GM23338 (cell line): ENCODE results near the gene ZNF223.

Experiments used
- CREB1 ChIP-seq: fragments of 250-450 bp; sonication (Bioruptor Pico); IDR thresholded peaks from 2 replicates; pipeline ENCODE4 v1.5.0; 2020; ENCODE audit warnings: low read depth, mild to moderate bottlenecking, moderate library complexity
- CTCF ChIP-seq, 2 experiments: fragments of 200-600 bp in 1 of 2; sonication (generic) in 1 of 2; conservative IDR thresholded peaks; 2 replicates each; pipeline versions ENCODE4 v1.5.1 to v1.6.1; 2016 to 2017; ENCODE audit warnings: antibody characterized with exemption in 2 of 2, low read depth in 2 of 2, mild to moderate bottlenecking in 2 of 2, moderate library complexity in 1 of 2
- EZH2 ChIP-seq: fragments of 200-600 bp; sonication (generic); IDR thresholded peaks from one replicate; pipeline ENCODE4 v1.8.0; 2017; ENCODE audit warnings: antibody characterized with exemption, mild to moderate bottlenecking, low read depth; ENCODE audit not compliant: unreplicated experiment
- EZH2phosphoT487 ChIP-seq: fragments of 200-600 bp; sonication (generic); IDR thresholded peaks from one replicate; pipeline ENCODE4 v1.8.1; 2018; ENCODE audit warnings: antibody characterized with exemption; ENCODE audit not compliant: unreplicated experiment
- POLR2AphosphoS5 ChIP-seq: IDR thresholded peaks from 2 replicates; pipeline ENCODE4 v1.6.1; 2016; ENCODE audit warnings: antibody characterized with exemption, low read depth
- REST ChIP-seq: IDR thresholded peaks from one replicate; pipeline ENCODE4 v1.6.1; 2018; ENCODE audit warnings: antibody characterized with exemption; ENCODE audit not compliant: unreplicated experiment

DNA sequence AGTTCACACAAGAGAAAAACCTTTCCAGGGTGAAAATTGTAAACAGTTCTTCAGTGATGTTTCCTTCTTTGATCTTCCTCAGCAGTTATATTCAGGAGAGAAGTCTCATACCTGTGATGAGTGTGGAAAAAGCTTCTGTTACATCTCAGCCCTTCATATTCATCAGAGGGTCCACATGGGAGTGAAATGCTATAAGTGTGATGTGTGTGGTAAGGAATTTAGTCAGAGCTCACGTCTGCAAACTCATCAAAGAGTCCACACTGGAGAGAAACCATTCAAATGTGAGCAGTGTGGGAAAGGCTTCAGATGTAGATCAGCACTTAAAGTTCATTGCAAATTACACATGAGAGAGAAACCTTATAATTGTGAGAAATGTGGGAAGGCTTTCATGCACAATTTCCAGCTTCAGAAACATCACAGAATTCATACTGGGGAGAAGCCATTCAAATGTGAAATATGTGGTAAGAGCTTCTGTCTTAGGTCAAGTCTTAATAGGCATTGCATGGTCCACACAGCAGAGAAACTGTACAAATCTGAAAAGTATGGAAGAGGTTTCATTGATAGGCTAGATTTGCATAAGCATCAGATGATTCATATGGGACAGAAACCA, 19.7 kb upstream of the ZNF223 start:
- TF ChIP-seq CTCF (conservative IDR thresholded peaks at IDR 0.05; ENCODE audit: low read depth in 2 of 2) (no peak), CREB1 (no peak), POLR2AphosphoS5 (no peak), REST (no peak), EZH2 (no peak), EZH2phosphoT487 (no peak)
